Stimulated activated CD4-positive, alpha-beta T cell treated with anti-CD3 and anti-CD28 coated beads, Interleukin-15, amount 100 ng/mL, for 24 hours (primary cell): Measurements from ENCODE around the gene SCAND1.

Source experiments
- DNase-seq: peaks from one replicate; pipeline ENCODE4 v3.0.0-alpha.2; 2020

SCAND1 gene

DNA sequence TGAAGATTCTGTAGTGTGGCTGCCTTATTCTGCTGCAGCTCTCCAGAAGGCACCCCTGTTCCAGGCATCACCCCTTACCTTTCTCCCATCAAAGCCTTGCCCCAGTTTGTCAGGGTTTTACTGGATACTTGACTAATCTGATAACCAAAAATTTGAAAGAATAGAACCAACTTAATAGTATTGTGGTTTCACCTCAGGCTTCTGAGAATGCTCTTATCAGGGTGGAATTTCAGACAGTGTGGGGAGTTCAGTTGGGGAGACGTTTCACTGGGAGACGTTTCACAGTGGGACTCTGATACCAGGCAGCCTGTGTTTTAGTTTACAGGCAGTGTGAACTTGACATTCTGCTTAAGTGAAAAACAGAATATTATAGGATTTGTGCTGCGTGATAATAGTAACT is 50.5 kb downstream of the SCAND1 start:
- no peak for DNase-seq
